Adrenal gland (tissue), 19 donors: Measurements from ENCODE around the gene PCNX4. TPM values are rescaled to one million over a fixed set of nuclear protein-coding genes. Genes with fewer than 3 reads are reported as not detected.
"Not testable (repeated sequence)": the region's sequence is repeated elsewhere in the genome, so short reads cannot be mapped to it uniquely, and the experiment has no call there.

Source experiments
- DNase-seq, 7 donors: peaks; one replicate each; pipeline ENCODE4 v3.0.0-alpha.2; 2019 to 2020
- H3K27ac ChIP-seq, 5 donors: fragments of 200-600 bp; sonication (generic) in 4 of 5; 1 replicate in 3 of 5; 2 replicates in 2 of 5; pipeline versions ENCODE4 v1.5.1 to v1.8.0; 2016 to 2020; ENCODE audit warnings: mild to moderate bottlenecking in 1 of 5
- H3K27me3 ChIP-seq: fragments of 200-600 bp; 2 replicates; pipeline ENCODE4 v1.8.0; 2021
- H3K36me3 ChIP-seq, 2 donors: fragments of 200-600 bp; replicated peaks in 1 of 2; 1 replicate in 1 of 2; 2 replicates in 1 of 2; pipeline versions ENCODE4 v1.5.1 to v1.8.0; 2018 to 2022
- H3K4me1 ChIP-seq, 2 donors: fragments of 200-600 bp; replicated peaks in 1 of 2; 1 replicate in 1 of 2; 2 replicates in 1 of 2; pipeline versions ENCODE4 v1.5.1 to v1.8.0; 2018 to 2021
- H3K4me3 ChIP-seq, 4 donors: fragments of 200-600 bp; sonication (generic) in 3 of 4; one replicate each; pipeline ENCODE4 v1.5.1; 2016 to 2018
- H3K9me3 ChIP-seq, 3 donors: fragments of 200-600 bp; sonication (generic) in 1 of 3; replicated peaks in 1 of 3; 1 replicate in 2 of 3; 2 replicates in 1 of 3; pipeline versions ENCODE4 v1.5.1 to v1.8.0; 2016 to 2021
- POLR2A ChIP-seq, 2 donors: fragments of 450-650 bp; IDR thresholded peaks; one replicate each; pipeline ENCODE4 v1.6.1; 2017; ENCODE audit warnings: antibody characterized with exemption in 2 of 2, mild to moderate bottlenecking in 2 of 2, moderate library complexity in 1 of 2
- WGBS, 4 donors: extraction: QIAGEN DNeasy Blood & Tissue Kit in 2 of 4; methylation state at CpG; one replicate each; pipeline versions ENCODE4 v1.1.5 to v1.1.7; 2013 to 2017; 5-methylcytosine and 5-hydroxymethylcytosine counted together
- intact Hi-C, 2 donors: fragments of 100-400 bp; cut with DNase I; formaldehyde crosslinking; loops; one replicate each; pipeline versions ENCODE4 v1.14.1 to v1.15.0; 2022 to 2023
- long read RNA-seq, 10 donors: library from polyadenylated mRNA in 3 of 10; unstranded in 2 of 10; stranded (forward) in 1 of 10; transcript quantifications; one replicate each; pipeline ENCODE4 v2.0.0 and lab custom pipeline, GENCODE V29; 2021 to 2026
- polyA plus RNA-seq, 3 donors: library from polyadenylated mRNA; stranded (reverse); fragments of 200-250 nt in 2 of 3; fragments of 350-450 nt in 1 of 3; fragmentation: Illumina TruSeq in 1 of 3; extraction: RNeasy Lipid Tissue Mini Kit (QIAGEN cat#74804) in 1 of 3; gene quantifications; one replicate each; pipeline ENCODE4 v1.2.3, GENCODE V29; 2013 to 2014
- total RNA-seq, 9 donors: library from RNA; depleted of rRNA in 4 of 9; stranded (reverse); fragments of >200 nt in 4 of 9; fragments of 120-200 nt in 1 of 9; fragmentation: NEBNext Ultra II Directional in 1 of 9; extraction: Animal tissue kit (Norgen Biotek cat#: 25700) in 1 of 9; gene quantifications; one replicate each; pipeline versions ENCODE4 v1.1.0 to v1.2.4, GENCODE V29; 2013 to 2023
- TF ChIP-seq, protein P1 (sequence below), 6 experiments: fragments of 450-650 bp in 4 of 6; fragments of 200-600 bp in 2 of 6; sonication (generic) in 1 of 6; IDR thresholded peaks; 1 replicate in 5 of 6; 2 replicates in 1 of 6; pipeline versions ENCODE4 v1.5.1 to v1.8.0; 2016 to 2021; ENCODE audit warnings: antibody characterized with exemption in 6 of 6, mild to moderate bottlenecking in 2 of 6, moderate library complexity in 1 of 6
- donor health status: healthy with polysubstance abuse.
- donor health status: Bipolar disorder and iron deficiency.
- donor health status: DM: yes; HTN: yes; CAD: no.
- donor health status: DM: no; HTN: no; CAD: no.
- donor health status: DM: no; HTN: no; CAD: no.
- donor health status: DM: yes; HTN: yes; CAD: no.

Gene PCNX4
- total RNA-seq: 100 to 1,000 TPM in 1 of 9 donors, 10 to 100 TPM in 8; 31.1 to 204 (median 58.9) TPM
- polyA plus RNA-seq: 10 to 100 TPM; 24.9 to 60.0 (median 37.0) TPM
- long read RNA-seq, donor 1, full-length matches to known transcripts: 3 of 414 reads
- long read RNA-seq, donor 1, partial matches to known transcripts: 269 of 414 reads
- long read RNA-seq, donor 1, other reads (novel, unspliced or antisense): 142 of 414 reads
- long read RNA-seq, donor 2, full-length matches to known transcripts: 1 of 1 reads
- long read RNA-seq, donor 2, partial matches to known transcripts: 0 of 1 reads
- long read RNA-seq, donor 2, other reads (novel, unspliced or antisense): 0 of 1 reads
- long read RNA-seq, donor 3, full-length matches to known transcripts: 1 of 1 reads
- long read RNA-seq, donor 3, partial matches to known transcripts: 0 of 1 reads
- long read RNA-seq, donor 3, other reads (novel, unspliced or antisense): 0 of 1 reads
- long read RNA-seq, donor 4, full-length matches to known transcripts: 4 of 10 reads
- long read RNA-seq, donor 4, partial matches to known transcripts: 2 of 10 reads
- long read RNA-seq, donor 4, other reads (novel, unspliced or antisense): 4 of 10 reads
- long read RNA-seq, donor 5, full-length matches to known transcripts: 30 of 38 reads
- long read RNA-seq, donor 5, partial matches to known transcripts: 4 of 38 reads
- long read RNA-seq, donor 5, other reads (novel, unspliced or antisense): 4 of 38 reads
- long read RNA-seq, donor 6, full-length matches to known transcripts: 2 of 4 reads
- long read RNA-seq, donor 6, partial matches to known transcripts: 2 of 4 reads
- long read RNA-seq, donor 6, other reads (novel, unspliced or antisense): 0 of 4 reads
- long read RNA-seq, donor 7, full-length matches to known transcripts: 2 of 2 reads
- long read RNA-seq, donor 7, partial matches to known transcripts: 0 of 2 reads
- long read RNA-seq, donor 7, other reads (novel, unspliced or antisense): 0 of 2 reads
- long read RNA-seq, donor 8, full-length matches to known transcripts: 4 of 327 reads
- long read RNA-seq, donor 8, partial matches to known transcripts: 113 of 327 reads
- long read RNA-seq, donor 8, other reads (novel, unspliced or antisense): 210 of 327 reads
- long read RNA-seq, donor 9, full-length matches to known transcripts: 4 of 436 reads
- long read RNA-seq, donor 9, partial matches to known transcripts: 278 of 436 reads
- long read RNA-seq, donor 9, other reads (novel, unspliced or antisense): 154 of 436 reads
- long read RNA-seq, donor 10, full-length matches to known transcripts: 2 of 2 reads
- long read RNA-seq, donor 10, partial matches to known transcripts: 0 of 2 reads
- long read RNA-seq, donor 10, other reads (novel, unspliced or antisense): 0 of 2 reads

DNA sequence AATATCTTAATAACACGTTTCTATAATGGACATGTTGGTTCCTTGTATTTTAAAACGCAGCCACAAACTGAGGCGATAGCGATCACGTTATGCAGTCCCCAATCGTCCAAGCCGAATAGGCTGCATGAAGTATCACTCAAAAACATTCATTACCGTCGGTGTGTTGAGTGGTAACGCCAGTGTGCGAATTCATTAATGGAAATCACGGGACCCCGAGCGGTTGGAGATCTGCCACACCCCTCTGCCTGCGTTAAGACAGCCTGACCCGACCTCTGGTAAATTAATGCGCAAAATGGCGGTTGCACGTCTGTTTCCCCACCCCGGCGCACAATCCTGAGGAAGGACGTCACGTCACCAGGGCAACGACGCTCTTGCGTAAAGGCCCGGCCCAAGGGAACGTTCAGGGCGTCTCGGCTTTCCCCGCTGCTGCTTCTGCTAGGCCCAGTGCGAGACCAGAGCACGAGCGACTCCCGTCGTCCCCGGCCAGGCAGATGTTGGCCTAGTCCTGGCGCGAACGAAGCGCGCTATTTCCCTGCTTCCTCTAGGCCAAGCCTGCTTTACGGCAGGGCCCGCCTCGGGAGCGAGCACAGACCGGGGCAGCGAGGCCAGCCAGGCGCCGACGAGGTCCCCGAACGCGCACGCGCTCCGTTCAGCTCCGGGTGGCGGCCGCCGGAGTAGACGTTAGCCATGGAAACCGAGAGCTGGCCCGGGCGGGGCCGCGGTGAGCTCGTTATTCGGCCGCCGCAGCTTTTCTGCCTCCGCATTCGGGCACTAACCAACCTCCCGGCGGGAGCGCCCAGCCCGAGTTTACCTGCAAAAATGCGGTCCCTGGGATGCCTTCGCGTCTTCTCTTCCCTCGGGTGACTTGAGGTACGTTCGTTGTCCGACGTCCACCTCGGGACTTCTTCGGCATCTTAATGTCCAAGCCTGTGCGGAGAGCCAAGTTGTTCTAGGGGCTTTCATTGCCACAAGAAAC lies at the start of gene PCNX4:
Gene PCNX4, plus strand, starts transcription at position 374 of the 976 bp plus-strand sequence. CDS start 15,716 bp downstream, outside the sequence.
- 0 to 1% (median 0%) methylated on average over 22 to 88 of the region's 88 CpGs for WGBS, 4 donors
- Histone ChIP-seq H3K4me1 (peaks cover 17 to 31% of the 10 kb centered on the region in 2 donors), H3K4me3 (peak within 1 kb of the TSS; percentile 19 to 69 (median 62)), H3K36me3 (no peaks in the 10 kb centered on the region), H3K27ac (peak within 1 kb of the TSS; percentile 96 to 99 (median 97)), H3K9me3 (no peaks in the 10 kb centered on the region), H3K27me3 (no peaks in the 10 kb centered on the region)
- intact Hi-C loops: loop anchor here in 1 of 2 donors (10.0 kb wide), 1 partner anchor 73 kb away; the partner anchor contains the start of gene DHRS7
- peak; percentile 97 to 99 (median 98) for DNase-seq
- peak; percentile 92 to 97 for TF ChIP-seq POLR2A (IDR thresholded peaks at IDR 0.05)
- TF ChIP-seq, protein P1, sequence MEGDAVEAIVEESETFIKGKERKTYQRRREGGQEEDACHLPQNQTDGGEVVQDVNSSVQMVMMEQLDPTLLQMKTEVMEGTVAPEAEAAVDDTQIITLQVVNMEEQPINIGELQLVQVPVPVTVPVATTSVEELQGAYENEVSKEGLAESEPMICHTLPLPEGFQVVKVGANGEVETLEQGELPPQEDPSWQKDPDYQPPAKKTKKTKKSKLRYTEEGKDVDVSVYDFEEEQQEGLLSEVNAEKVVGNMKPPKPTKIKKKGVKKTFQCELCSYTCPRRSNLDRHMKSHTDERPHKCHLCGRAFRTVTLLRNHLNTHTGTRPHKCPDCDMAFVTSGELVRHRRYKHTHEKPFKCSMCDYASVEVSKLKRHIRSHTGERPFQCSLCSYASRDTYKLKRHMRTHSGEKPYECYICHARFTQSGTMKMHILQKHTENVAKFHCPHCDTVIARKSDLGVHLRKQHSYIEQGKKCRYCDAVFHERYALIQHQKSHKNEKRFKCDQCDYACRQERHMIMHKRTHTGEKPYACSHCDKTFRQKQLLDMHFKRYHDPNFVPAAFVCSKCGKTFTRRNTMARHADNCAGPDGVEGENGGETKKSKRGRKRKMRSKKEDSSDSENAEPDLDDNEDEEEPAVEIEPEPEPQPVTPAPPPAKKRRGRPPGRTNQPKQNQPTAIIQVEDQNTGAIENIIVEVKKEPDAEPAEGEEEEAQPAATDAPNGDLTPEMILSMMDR (IDR thresholded peaks at IDR 0.05): no peak

DNA sequence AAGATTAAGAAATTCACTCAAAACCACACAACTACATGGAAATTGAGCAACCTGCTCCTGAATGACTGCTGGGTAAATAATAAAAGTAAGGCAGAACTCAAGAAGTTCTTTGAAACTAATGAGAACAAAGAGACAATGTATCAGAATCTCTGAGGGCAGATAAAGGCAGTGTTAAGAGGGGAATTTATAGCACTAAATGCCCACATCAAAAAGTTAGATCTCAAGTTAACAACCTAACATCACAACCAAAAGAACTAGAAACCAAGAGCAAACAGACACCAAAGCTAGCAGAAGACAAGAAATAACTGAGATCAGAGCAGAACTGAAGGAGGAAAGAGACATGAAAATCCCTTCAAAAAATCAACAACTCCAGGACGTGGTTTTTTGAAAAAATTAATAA lies 43.7 kb upstream of the PCNX4 start:
- H3K4me1 ChIP-seq, H3K9me3 ChIP-seq, H3K36me3 ChIP-seq, DNase-seq, intact Hi-C loops, H3K4me3 ChIP-seq, H3K27ac ChIP-seq, H3K27me3 ChIP-seq: not testable (repeated sequence)
- 60 to 67% (median 62%) methylated on average over 1 of the region's 1 CpG for WGBS, 4 donors

DNA sequence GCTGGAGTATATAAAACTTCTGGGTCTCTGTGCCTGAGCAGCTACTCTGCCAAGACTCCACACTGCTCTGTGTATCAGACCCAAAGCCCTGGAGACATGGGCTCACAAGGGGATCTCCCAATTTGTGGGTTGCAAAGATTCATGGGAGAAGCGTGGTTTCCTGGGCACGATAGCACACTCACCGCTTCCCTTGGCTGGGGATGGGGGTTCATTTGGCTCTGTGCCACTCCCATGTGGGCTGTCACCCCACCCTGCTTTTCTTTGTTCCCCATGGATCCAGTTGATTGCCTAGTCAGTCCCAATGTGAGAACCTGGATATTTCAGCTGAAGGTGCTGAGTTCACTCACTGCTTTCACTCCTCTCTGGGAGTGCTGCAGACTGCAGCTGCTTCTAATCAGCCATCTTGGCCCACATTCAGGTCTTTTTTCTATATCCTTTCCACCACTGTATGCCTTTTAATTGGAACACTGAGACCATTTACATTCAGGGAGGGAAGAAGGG lies 40.0 kb upstream of the PCNX4 start:
- Histone ChIP-seq H3K36me3 (no peaks in the 10 kb centered on the region), H3K9me3 (no peaks in the 10 kb centered on the region), H3K27ac (no peak overlapping the region), H3K4me3 (no peak overlapping the region), H3K4me1 (no peaks in the 10 kb centered on the region), H3K27me3 (no peaks in the 10 kb centered on the region)
- intact Hi-C loops: no loop called here
- WGBS, 4 donors: 64 to 74% (median 68%) methylated on average over 2 to 3 of the region's 3 CpGs
- no peak for TF ChIP-seq POLR2A (IDR thresholded peaks at IDR 0.05)
- TF ChIP-seq, protein P1 (IDR thresholded peaks at IDR 0.05): no peak
- DNase-seq: no peak
